OCI-LY7 (cell line): Measurements from ENCODE around the gene DNMT3A. TPM values are rescaled to one million over a fixed set of nuclear protein-coding genes. Genes with fewer than 3 reads are reported as not detected.

ENCODE experiments used
- BruUV-seq: library from RNA; stranded (reverse); fragments of 400-500 nt; replicated peaks from 2 replicates; lab custom pipeline; 2021; lab: Mats Ljungman, UMichigan
- CTCF ChIA-PET: fragments of 300-600 bp; sonication (Branson Sonifier 250); formaldehyde crosslinking; loops from one replicate; lab custom pipeline; 2022; ENCODE audit warnings: antibody characterized with exemption; ENCODE audit not compliant: unreplicated experiment; lab: Charles Lee
- POLR2A ChIA-PET: fragments of 300-600 bp; sonication (Branson Sonifier 250); formaldehyde crosslinking; loops from one replicate; lab custom pipeline; 2022; ENCODE audit warnings: antibody characterized with exemption; lab: Charles Lee
- DNase-seq: peaks from one replicate; pipeline ENCODE4 v3.0.0-alpha.2; 2015; ENCODE audit warnings: low spot score
- H2AFZ ChIP-seq: fragments of 200-600 bp; sonication (generic), shearing (Covaris generic); 2 replicates; pipeline ENCODE4 v1.6.1; 2014; ENCODE audit warnings: mild to moderate bottlenecking, antibody characterized with exemption, low read length, moderate library complexity
- H3K27ac ChIP-seq: fragments of 200-600 bp; sonication (generic); 2 replicates; pipeline ENCODE4 v1.5.1; 2014; ENCODE audit warnings: mixed run types, low read depth, mild to moderate bottlenecking, moderate library complexity, low read length, inconsistent platforms; ENCODE audit not compliant: poor library complexity, severe bottlenecking
- H3K36me3 ChIP-seq: fragments of 200-600 bp; sonication (generic); 2 replicates; pipeline ENCODE4 v1.6.1; 2014; ENCODE audit warnings: mild to moderate bottlenecking, antibody characterized with exemption, low read length, moderate library complexity, mixed read lengths; ENCODE audit not compliant: insufficient read depth
- H3K4me1 ChIP-seq: fragments of 200-600 bp; sonication (generic); 2 replicates; pipeline ENCODE4 v1.5.1; 2014; ENCODE audit warnings: mild to moderate bottlenecking, low read length; ENCODE audit not compliant: insufficient read depth, poor library complexity, severe bottlenecking
- H3K4me2 ChIP-seq: fragments of 200-600 bp; sonication (generic); 2 replicates; pipeline ENCODE4 v1.6.1; 2014; ENCODE audit warnings: mild to moderate bottlenecking, low read length
- H3K4me3 ChIP-seq: fragments of 200-600 bp; sonication (generic); 2 replicates; pipeline ENCODE4 v1.5.1; 2014; ENCODE audit warnings: mild to moderate bottlenecking, low read depth, low read length; ENCODE audit not compliant: poor library complexity, severe bottlenecking
- H3K79me2 ChIP-seq: fragments of 200-600 bp; sonication (generic); 2 replicates; pipeline ENCODE4 v1.6.1; 2016; ENCODE audit warnings: low read depth, mild to moderate bottlenecking, low read length, moderate library complexity, mixed read lengths; ENCODE audit not compliant: insufficient read depth
- H3K9me2 ChIP-seq: fragments of 200-600 bp; sonication (generic); 2 replicates; pipeline ENCODE4 v1.6.1; 2016; ENCODE audit warnings: mild to moderate bottlenecking, low read length, mixed read lengths; ENCODE audit not compliant: insufficient read depth
- H3K9me3 ChIP-seq: fragments of 200-600 bp; sonication (generic); 2 replicates; pipeline ENCODE4 v1.6.1; 2014; ENCODE audit warnings: mild to moderate bottlenecking, mixed run types, low read length, mixed read lengths
- H4K20me1 ChIP-seq: fragments of 200-600 bp; sonication (generic); 2 replicates; pipeline ENCODE4 v1.6.1; 2014; ENCODE audit warnings: mild to moderate bottlenecking, antibody characterized with exemption, low read length, moderate library complexity, mixed read lengths; ENCODE audit not compliant: insufficient read depth
- EZH2phosphoT487 ChIP-seq: fragments of 200-600 bp; sonication (generic); IDR thresholded peaks from 2 replicates; pipeline ENCODE4 v1.6.1; 2018; ENCODE audit warnings: low read depth, borderline replicate concordance, mild to moderate bottlenecking, mixed run types, antibody characterized with exemption, low read length, moderate library complexity, mixed read lengths
- intact Hi-C: fragments of 100-400 bp; cut with micrococcal nuclease; formaldehyde crosslinking; loops from one replicate; pipeline ENCODE4 v1.10.0; 2022; ENCODE audit not compliant: unreplicated experiment
- total RNA-seq, 2 experiments: library from RNA; depleted of rRNA in 1 of 2; stranded (reverse); fragments of >200 nt in 1 of 2; shearing (Covaris generic) in 1 of 2; gene quantifications; 2 replicates each; pipeline ENCODE4 v1.2.3, GENCODE V29; 2014 to 2022
- TF ChIP-seq, protein P1 (sequence below): fragments of 200-600 bp; sonication (generic); conservative IDR thresholded peaks from 2 replicates; pipeline ENCODE4 v1.5.1; 2014; ENCODE audit warnings: mild to moderate bottlenecking, antibody characterized with exemption, low read length, moderate library complexity, mixed read lengths

DNMT3A gene
- total RNA-seq, 2 experiments from 2014 or later: 2.8 to 7.3 TPM

DNA sequence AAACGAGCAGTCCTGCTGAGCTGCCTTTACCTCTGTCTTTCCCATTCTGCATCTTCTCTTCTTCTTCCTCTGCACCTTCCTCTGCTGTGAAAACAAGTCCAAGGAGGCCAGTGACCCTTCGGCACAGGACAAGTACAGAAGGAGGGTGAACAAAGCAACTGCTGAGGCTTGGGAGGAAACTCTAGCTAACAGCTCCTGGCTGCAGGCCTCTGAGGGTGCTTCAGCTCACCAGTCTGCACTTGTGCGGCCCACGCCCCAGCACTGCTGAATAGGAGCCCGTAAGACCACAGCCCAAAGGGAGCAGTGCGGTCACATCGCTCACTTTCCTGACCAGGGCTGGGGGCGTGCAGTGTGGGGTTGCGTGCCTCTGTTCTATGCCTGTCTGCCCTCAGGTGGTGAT, 42.1 kb upstream of the DNMT3A start:
- Histone ChIP-seq H3K9me2 (no peaks in the 10 kb centered on the region), H4K20me1 (no peaks in the 10 kb centered on the region), H3K9me3 (no peaks in the 10 kb centered on the region), H3K36me3 (no peaks in the 10 kb centered on the region), H3K27ac (no peak overlapping the region), H3K4me1 (peaks cover 48% of the 10 kb centered on the region), H3K4me3 (no peak overlapping the region), H3K79me2 (no peaks in the 10 kb centered on the region), H3K4me2 (no peak overlapping the region), H2AFZ (no peak overlapping the region)
- ChIA-PET CTCF (interaction anchor here (0.6 to 0.8 kb wide), 2 partner anchors 18 to 56 kb away, joined by 3 read pairs; no protein-coding TSS in a partner anchor), POLR2A (interaction anchor here (1.3 to 2.2 kb wide), 2 partner anchors 15 to 33 kb away, joined by 3 to 6 read pairs; no protein-coding TSS in a partner anchor)
- BruUV-seq: no TSS peak
- DNase-seq: no peak
- intact Hi-C loops: no loop called here
- TF ChIP-seq, protein P1, sequence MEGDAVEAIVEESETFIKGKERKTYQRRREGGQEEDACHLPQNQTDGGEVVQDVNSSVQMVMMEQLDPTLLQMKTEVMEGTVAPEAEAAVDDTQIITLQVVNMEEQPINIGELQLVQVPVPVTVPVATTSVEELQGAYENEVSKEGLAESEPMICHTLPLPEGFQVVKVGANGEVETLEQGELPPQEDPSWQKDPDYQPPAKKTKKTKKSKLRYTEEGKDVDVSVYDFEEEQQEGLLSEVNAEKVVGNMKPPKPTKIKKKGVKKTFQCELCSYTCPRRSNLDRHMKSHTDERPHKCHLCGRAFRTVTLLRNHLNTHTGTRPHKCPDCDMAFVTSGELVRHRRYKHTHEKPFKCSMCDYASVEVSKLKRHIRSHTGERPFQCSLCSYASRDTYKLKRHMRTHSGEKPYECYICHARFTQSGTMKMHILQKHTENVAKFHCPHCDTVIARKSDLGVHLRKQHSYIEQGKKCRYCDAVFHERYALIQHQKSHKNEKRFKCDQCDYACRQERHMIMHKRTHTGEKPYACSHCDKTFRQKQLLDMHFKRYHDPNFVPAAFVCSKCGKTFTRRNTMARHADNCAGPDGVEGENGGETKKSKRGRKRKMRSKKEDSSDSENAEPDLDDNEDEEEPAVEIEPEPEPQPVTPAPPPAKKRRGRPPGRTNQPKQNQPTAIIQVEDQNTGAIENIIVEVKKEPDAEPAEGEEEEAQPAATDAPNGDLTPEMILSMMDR: no peak
- TF ChIP-seq EZH2phosphoT487: no peak

DNA sequence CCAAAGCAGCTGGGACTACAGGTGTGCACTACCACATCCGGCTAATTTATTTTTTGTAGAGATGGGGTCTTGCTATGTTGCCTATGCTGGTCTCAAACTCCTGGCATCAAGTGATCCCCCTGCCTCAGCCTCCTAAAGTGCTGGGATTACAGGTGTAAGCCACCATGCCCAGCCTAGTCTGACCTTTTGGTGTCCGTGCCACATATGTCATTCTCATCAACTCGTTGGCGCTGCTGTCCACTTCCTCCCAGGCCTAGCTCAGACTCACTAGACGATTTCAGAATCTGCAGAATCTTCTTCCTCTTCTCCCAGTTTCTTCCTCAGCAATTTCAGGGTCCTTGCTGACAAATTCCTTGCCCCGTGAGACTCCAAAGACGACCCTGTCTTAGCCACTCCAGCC, 39.8 kb upstream of the DNMT3A start:
- H3K27ac ChIP-seq: peak overlapping the region; percentile 47
- peaks cover 58% of the 10 kb centered on the region for H3K4me1 ChIP-seq
- TF ChIP-seq EZH2phosphoT487: no peak
- TF ChIP-seq, protein P1: no peak
- no peaks in the 10 kb centered on the region for H4K20me1 ChIP-seq
- H2AFZ ChIP-seq: no peak overlapping the region; the same call in 1 of the 2 replicates
- CTCF ChIA-PET: interaction anchor here (2.1 kb wide), 1 partner anchor 19 kb away, joined by 5 read pairs; no protein-coding TSS in a partner anchor
- no peak overlapping the region for H3K4me3 ChIP-seq
- POLR2A ChIA-PET: interaction anchor here (0.7 to 3.2 kb wide), 7 partner anchors 12 to 117 kb away, joined by 3 to 24 read pairs (median 6); no protein-coding TSS in a partner anchor
- peak; percentile 62 for DNase-seq
- H3K36me3 ChIP-seq: no peaks in the 10 kb centered on the region
- no peaks in the 10 kb centered on the region for H3K79me2 ChIP-seq
- no TSS peak for BruUV-seq
- H3K4me2 ChIP-seq: peak overlapping the region; percentile 41; the same call in 1 of the 2 replicates
- intact Hi-C loops: no loop called here
- no peaks in the 10 kb centered on the region for H3K9me2 ChIP-seq
- no peaks in the 10 kb centered on the region for H3K9me3 ChIP-seq
